ENCODE data around the gene DCP1A. TPM values are rescaled to one million over a fixed set of nuclear protein-coding genes. Genes with fewer than 3 reads are reported as not detected.
"Not testable (repeated sequence)": the region's sequence is repeated elsewhere in the genome, so short reads cannot be mapped to it uniquely, and the experiment has no call there.

DCP1A gene
- total and polyA plus RNA-seq, 12 donors: 4.5 to 24.1 (median 18.2) TPM

DNA sequence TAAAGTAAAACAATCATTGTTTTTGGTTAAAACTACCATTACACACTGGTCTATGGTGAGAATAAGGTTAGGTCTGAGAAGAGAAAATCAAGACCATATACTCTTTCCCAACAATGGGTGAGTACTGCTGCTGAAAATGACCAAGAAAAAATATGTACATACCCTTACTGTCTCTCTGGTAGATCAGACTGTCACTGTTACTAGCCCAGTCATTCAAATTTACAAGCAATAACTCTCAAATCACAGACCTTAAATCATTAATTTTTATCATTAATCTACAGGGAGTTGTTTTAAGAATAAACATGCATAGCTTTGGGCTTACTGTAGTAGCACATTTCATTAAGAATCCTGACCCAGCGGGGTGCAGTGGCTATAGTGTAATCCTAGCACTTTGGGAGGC, 17.4 kb downstream of the DCP1A start:
- Histone ChIP-seq H3K27me3 (no peaks in the 10 kb centered on the region), H3K9me3 (no peaks in the 10 kb centered on the region), H3K27ac (no peak overlapping the region), H3K4me1 (peaks cover 0 to 37% (median 22%) of the 10 kb centered on the region in 9 donors), H3K4me3 (no peak overlapping the region), H3K36me3 (peaks cover 0 to 75% (median 21%) of the 10 kb centered on the region in 9 donors)
- ATAC-seq (no peak), DNase-seq (no peak)
- no peak for TF ChIP-seq CTCF (IDR thresholded peaks at IDR 0.05)
- intact Hi-C loops (cut with DNase I): no loop called here
- 93 to 97% methylated on average over 1 of the region's 1 CpG for WGBS, 2 donors

- no peaks in the 10 kb centered on the region for H3K9me3 ChIP-seq
- peak overlapping the region in 4 of 10 donors; percentile 6 to 39 (median 26) for H3K27ac ChIP-seq
- H3K36me3 ChIP-seq: peaks cover 0 to 64% (median 17%) of the 10 kb centered on the region in 9 donors
- DNase-seq (no peak), ATAC-seq (no peak)
- no peaks in the 10 kb centered on the region for H3K27me3 ChIP-seq
- H3K4me1 ChIP-seq: peaks cover 0 to 46% (median 32%) of the 10 kb centered on the region in 9 donors
- no peak for TF ChIP-seq CTCF (IDR thresholded peaks at IDR 0.05)
- no peak overlapping the region for H3K4me3 ChIP-seq
- intact Hi-C loops (cut with DNase I): no loop called here
- 53 to 66% methylated on average over 5 of the region's 5 CpGs for WGBS, 2 donors
These were observed 18.6 kb downstream of the DCP1A start for GRCh38 chr3:53328746-53329145.

- H3K4me3 ChIP-seq; H3K27me3 ChIP-seq; H3K9me3 ChIP-seq; intact Hi-C loops (cut with DNase I); DNase-seq: not testable (repeated sequence)
- H3K4me1 ChIP-seq: peaks cover 0 to 52% (median 33%) of the 10 kb centered on the region in 9 donors
- H3K27ac ChIP-seq: peak overlapping the region in 1 of 10 donors; percentile 6
- peak in 1 of 8 donors; percentile 62 for ATAC-seq
- 72 to 76% methylated on average over 6 of the region's 6 CpGs for WGBS, 2 donors
- peaks cover 0 to 56% (median 9%) of the 10 kb centered on the region in 9 donors for H3K36me3 ChIP-seq
These were observed 19.4 kb downstream of the DCP1A start for GRCh38 chr3:53327986-53328385.

DNA sequence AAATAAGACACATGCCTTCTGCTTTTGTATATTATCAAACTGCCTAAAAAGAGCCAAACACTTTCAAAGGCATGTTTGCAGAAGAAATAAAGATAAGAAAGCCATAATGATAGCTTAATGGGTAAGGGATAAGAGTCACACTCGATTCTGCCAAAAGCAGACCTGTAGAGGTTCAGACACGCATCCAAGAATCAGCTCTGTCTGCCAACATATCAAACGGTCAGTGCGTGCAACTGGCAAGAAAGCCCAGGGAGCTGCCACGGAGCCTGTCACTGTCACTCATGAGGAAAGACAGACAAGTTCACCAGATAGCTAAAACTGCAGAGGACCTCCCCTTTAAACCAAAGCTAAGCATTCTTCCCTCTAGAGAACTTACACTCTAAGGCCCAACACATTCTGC, 23.2 kb downstream of the DCP1A start:
- intact Hi-C loops (cut with DNase I): no loop called here
- DNase-seq: peak; percentile 47
- peak; percentile 25 to 87 (median 74) for ATAC-seq
- Histone ChIP-seq H3K9me3 (no peaks in the 10 kb centered on the region), H3K27me3 (no peaks in the 10 kb centered on the region), H3K4me3 (no peak overlapping the region), H3K27ac (peak overlapping the region in 6 of 10 donors; percentile 15 to 67 (median 50)), H3K4me1 (peaks cover 0 to 50% (median 41%) of the 10 kb centered on the region in 9 donors), H3K36me3 (peaks cover 0 to 35% (median 9%) of the 10 kb centered on the region in 9 donors)
- 23 to 31% methylated on average over 5 of the region's 5 CpGs for WGBS, 2 donors
- TF ChIP-seq CTCF (IDR thresholded peaks at IDR 0.05): no peak

- ATAC-seq (peak; percentile 57 to 89 (median 78)), DNase-seq (peak in 1 of 2 donors; percentile 48)
- no peak overlapping the region for H3K4me3 ChIP-seq
- intact Hi-C loops (cut with DNase I): no loop called here
- peak in 3 of 9 donors; percentile 15 to 35 (median 33) for TF ChIP-seq CTCF (IDR thresholded peaks at IDR 0.05)
- H3K27me3 ChIP-seq: no peaks in the 10 kb centered on the region
- peaks cover 0 to 52% (median 26%) of the 10 kb centered on the region in 9 donors for H3K4me1 ChIP-seq
- H3K36me3 ChIP-seq: peaks cover 0 to 46% (median 11%) of the 10 kb centered on the region in 9 donors
- H3K27ac ChIP-seq: peak overlapping the region in 8 of 10 donors; percentile 9 to 78 (median 63)
- WGBS, 2 donors: 66 to 69% methylated on average over 5 of the region's 5 CpGs
- H3K9me3 ChIP-seq: no peaks in the 10 kb centered on the region
These were observed 26.6 kb downstream of the DCP1A start for GRCh38 chr3:53320697-53321096.

Measured in heart right ventricle (tissue), 16 donors.